Osteocyte (in vitro differentiated cells): ENCODE results near the gene CD44. TPM values are rescaled to one million over a fixed set of nuclear protein-coding genes. Genes with fewer than 3 reads are reported as not detected.

ENCODE experiments used
- DNase-seq: peaks from one replicate; pipeline ENCODE4 v3.0.0; 2021; ENCODE audit warnings: mixed read lengths; ENCODE audit not compliant: unreplicated experiment; ENCODE audit errors: extremely low spot score
- H3K27ac Mint-ChIP-seq: one replicate; pipeline ENCODE4 v1.8.0; 2021; ENCODE audit warnings: mild to moderate bottlenecking, mixed read lengths; ENCODE audit not compliant: unreplicated experiment
- H3K27me3 Mint-ChIP-seq: one replicate; pipeline ENCODE4 v1.8.0; 2021; ENCODE audit warnings: mixed read lengths; ENCODE audit not compliant: unreplicated experiment
- H3K36me3 Mint-ChIP-seq: one replicate; pipeline ENCODE4 v1.8.0; 2021; ENCODE audit warnings: mixed read lengths; ENCODE audit not compliant: unreplicated experiment
- H3K4me1 Mint-ChIP-seq: one replicate; pipeline ENCODE4 v1.8.0; 2021; ENCODE audit warnings: mixed read lengths; ENCODE audit not compliant: unreplicated experiment
- H3K4me3 Mint-ChIP-seq: one replicate; pipeline ENCODE4 v1.8.0; 2021; ENCODE audit warnings: mild to moderate bottlenecking, moderate library complexity, mixed read lengths; ENCODE audit not compliant: unreplicated experiment
- H3K9me3 Mint-ChIP-seq: one replicate; pipeline ENCODE4 v1.8.0; 2021; ENCODE audit warnings: mixed read lengths; ENCODE audit not compliant: unreplicated experiment
- CTCF ChIP-seq: fragments of 200-600 bp; sonication (generic); IDR thresholded peaks from 2 replicates; pipeline ENCODE4 v1.5.0; 2021; ENCODE audit warnings: antibody characterized with exemption, mild to moderate bottlenecking, moderate library complexity
- total RNA-seq: library from RNA; stranded (reverse); gene quantifications from 2 replicates; pipeline ENCODE4 v1.2.1, GENCODE V29; 2021

Gene CD44
- total RNA-seq, 1 donor from 2014 or later: 283 TPM

DNA sequence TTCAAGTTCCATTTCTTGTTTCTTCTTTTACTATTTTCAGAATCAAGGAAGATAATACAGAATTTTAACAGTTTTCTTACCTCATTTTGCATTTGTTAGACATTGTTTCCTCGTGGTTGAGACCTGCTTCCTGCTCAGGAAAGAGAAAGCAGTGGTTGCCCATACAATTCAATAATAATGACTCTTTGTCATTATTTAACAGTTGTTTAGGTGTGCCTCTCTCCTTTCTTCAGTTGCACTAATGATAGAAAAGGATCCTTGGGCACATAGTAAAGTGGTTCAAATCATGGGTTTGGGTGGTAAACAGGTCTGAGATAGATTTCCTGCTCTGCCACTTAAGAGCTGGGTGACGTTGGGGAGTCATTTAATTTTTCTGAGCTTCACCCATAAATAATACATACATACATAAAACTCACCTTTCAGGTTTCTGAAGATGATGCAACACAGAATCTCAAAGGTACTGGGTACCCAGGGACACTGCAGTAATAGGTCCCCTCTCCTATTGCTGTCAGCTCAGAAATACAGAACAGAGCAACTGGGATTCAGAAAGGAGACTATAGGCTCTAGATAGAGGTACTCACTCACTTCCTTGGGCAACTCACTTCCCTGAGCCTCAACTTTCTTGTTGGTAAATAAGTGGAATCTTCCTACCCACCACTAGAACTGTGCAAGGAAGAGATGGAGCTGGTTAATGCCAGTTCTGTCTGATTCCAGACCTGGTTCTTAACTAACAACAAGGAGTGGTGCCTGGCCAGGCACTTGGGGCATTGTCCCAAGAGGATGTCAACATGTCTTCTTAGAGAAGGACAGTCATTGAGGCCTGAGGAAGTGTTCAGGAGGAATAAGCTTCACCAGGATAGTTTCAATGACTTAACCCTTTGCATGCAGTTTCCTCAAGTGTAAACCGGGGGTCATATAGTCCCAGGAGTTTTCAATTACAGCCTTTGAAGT is 34.9 kb downstream of the CD44 start:
- H3K4me1 Mint-ChIP-seq: peaks cover 65% of the 10 kb centered on the region
- peak overlapping the region; percentile 90 for H3K27ac Mint-ChIP-seq
- no peak for TF ChIP-seq CTCF
- DNase-seq: no peak
- H3K9me3 Mint-ChIP-seq: no peaks in the 10 kb centered on the region
- peaks cover 14% of the 10 kb centered on the region for H3K36me3 Mint-ChIP-seq
- no peaks in the 10 kb centered on the region for H3K27me3 Mint-ChIP-seq
- no peak overlapping the region for H3K4me3 Mint-ChIP-seq

- H3K27ac Mint-ChIP-seq: peak overlapping the region; percentile 90
- H3K4me3 Mint-ChIP-seq: no peak overlapping the region
- no peaks in the 10 kb centered on the region for H3K9me3 Mint-ChIP-seq
- TF ChIP-seq CTCF: no peak
- H3K27me3 Mint-ChIP-seq: no peaks in the 10 kb centered on the region
- no peak for DNase-seq
- peaks cover 65% of the 10 kb centered on the region for H3K4me1 Mint-ChIP-seq
- peaks cover 14% of the 10 kb centered on the region for H3K36me3 Mint-ChIP-seq
Measured at GRCh38 chr11:35174666-35175065, 35.7 kb downstream of the CD44 start.

DNA sequence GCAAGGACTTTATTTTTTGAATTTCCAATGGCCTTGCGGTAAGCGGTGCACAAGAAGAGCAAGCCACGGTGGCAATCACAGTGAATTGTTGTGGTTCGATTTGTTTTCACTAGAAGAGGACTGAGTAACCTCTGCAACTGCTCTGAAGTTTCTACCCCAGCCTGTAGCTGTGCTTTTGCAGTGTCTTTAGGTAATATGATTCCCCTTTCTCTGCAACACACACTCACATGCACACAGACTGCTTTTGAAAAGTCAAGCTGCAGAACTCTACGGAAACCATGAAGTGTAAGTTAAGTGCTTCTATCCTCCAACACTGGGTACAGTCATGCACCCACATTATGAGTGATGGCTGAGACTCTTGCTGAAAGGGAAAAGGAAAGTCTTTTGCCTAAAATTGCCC is 38.4 kb downstream of the CD44 start:
- peaks cover 31% of the 10 kb centered on the region for H3K36me3 Mint-ChIP-seq
- no peaks in the 10 kb centered on the region for H3K9me3 Mint-ChIP-seq
- H3K4me1 Mint-ChIP-seq: peaks cover 61% of the 10 kb centered on the region
- no peak overlapping the region for H3K27ac Mint-ChIP-seq
- no peak for TF ChIP-seq CTCF
- H3K27me3 Mint-ChIP-seq: no peaks in the 10 kb centered on the region
- no peak for DNase-seq
- H3K4me3 Mint-ChIP-seq: no peak overlapping the region

DNA sequence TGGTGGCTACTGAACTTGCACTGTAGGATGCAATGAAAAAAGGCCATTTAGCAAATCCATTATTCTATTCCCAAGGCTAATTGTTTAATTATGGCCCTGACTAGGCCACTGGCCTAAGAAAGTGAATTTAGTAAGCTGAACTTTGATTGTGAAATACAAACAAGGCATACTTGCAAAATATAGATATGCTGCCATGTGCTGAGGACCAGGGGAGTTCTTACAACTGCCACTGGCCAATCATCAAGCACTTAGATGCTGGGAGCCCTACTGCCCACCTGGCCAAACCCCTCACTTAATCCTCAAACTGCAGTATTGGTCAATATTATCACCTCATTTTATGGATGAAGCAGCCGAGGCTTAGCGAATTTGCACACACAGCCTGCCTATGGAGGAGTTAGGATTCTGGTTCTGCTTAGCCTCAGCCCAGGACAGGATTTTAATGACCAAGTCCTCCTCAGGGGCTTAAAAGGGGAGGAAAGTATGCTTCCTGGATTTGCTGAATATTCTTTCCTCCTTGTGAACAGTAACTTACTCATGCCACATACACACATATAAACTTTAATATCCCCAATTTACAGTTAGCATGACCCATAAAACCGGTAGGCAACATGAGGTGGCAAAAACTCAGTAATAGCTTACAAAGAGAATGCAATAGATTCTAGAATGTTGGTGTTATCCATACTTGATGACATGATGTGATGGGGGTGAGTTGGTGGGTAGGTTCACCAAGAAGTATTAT is 39.3 kb downstream of the CD44 start:
- H3K4me3 Mint-ChIP-seq: no peak overlapping the region
- H3K36me3 Mint-ChIP-seq: peaks cover 35% of the 10 kb centered on the region
- peaks cover 57% of the 10 kb centered on the region for H3K4me1 Mint-ChIP-seq
- no peaks in the 10 kb centered on the region for H3K27me3 Mint-ChIP-seq
- DNase-seq: no peak
- no peak overlapping the region for H3K27ac Mint-ChIP-seq
- TF ChIP-seq CTCF: no peak
- H3K9me3 Mint-ChIP-seq: no peaks in the 10 kb centered on the region

DNA sequence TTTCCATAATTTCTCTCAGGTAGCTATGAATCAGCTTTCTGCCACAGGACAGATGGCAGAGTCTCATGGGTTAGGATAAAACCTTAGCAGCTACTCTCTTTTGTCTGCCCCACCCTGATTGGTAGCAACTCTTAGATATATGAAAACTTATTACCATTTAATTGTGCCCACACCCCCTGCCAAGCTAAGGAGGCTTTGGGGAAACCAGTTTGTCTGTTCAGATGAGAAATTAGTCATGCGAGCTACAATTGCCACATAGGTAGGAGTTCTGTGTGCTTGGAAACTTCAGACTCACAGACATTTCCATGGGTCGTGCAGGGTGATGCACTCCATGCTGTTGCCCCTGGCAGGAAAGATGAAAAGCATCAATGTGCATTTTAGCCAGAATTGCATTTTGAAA is 39.9 kb downstream of the CD44 start:
- H3K4me3 Mint-ChIP-seq: no peak overlapping the region
- no peaks in the 10 kb centered on the region for H3K9me3 Mint-ChIP-seq
- DNase-seq: no peak
- H3K4me1 Mint-ChIP-seq: peaks cover 51% of the 10 kb centered on the region
- no peaks in the 10 kb centered on the region for H3K27me3 Mint-ChIP-seq
- peak overlapping the region; percentile 39 for H3K27ac Mint-ChIP-seq
- TF ChIP-seq CTCF: no peak
- H3K36me3 Mint-ChIP-seq: peaks cover 39% of the 10 kb centered on the region
